RWPE1 (cell line): Measurements from ENCODE around the gene MEIOB.
A peak's percentile ranks its signal among the peaks of the same experiment; 100 is the strongest.

Experiments
- CTCF ChIA-PET: fragments of 350-600 bp; sonication (Branson Sonifier 250); formaldehyde crosslinking; extraction: SDS; loops from one replicate; lab custom pipeline; 2021; lab: Yijun Ruan, JAX
- POLR2A ChIA-PET: fragments of 400-600 bp; formaldehyde crosslinking; extraction: SDS; loops from one replicate; lab custom pipeline; 2020; ENCODE audit warnings: antibody characterized with exemption; ENCODE audit not compliant: low non-redundant PET; lab: Yijun Ruan, JAX
- DNase-seq: peaks from one replicate; pipeline ENCODE4 v3.0.0; 2012; ENCODE audit warnings: low spot score
- H3K27ac ChIP-seq: fragments of 450-650 bp; 2 replicates; pipeline ENCODE4 v1.5.1; 2017
- CTCF ChIP-seq: fragments of 450-650 bp; conservative IDR thresholded peaks from 2 replicates; pipeline ENCODE4 v1.5.1; 2017; ENCODE audit warnings: low read depth, mild to moderate bottlenecking

The MEIOB gene

GRCh38 chr16:1791256-1791942, 80.6 kb downstream of the MEIOB start:
- H3K27ac ChIP-seq = 0 out of 2 replicates have a peak overlapping the region, but pooled peaks have one; percentile 5
- ChIA-PET POLR2A (interaction anchor here (0.9 kb wide), 1 partner anchor 9 kb away, joined by 3 read pairs; the partner anchor contains the start of genes NUBP2 and SPSB3), CTCF (interaction anchor here (0.6 to 0.8 kb wide), 2 partner anchors 789 to 1006 kb away, joined by 3 read pairs; no protein-coding TSS in a partner anchor)
- TF ChIP-seq CTCF = no peak
- DNase-seq = no peak

GRCh38 chr16:1790611-1791255, 81.2 kb downstream of the MEIOB start:
- no peak for DNase-seq
- H3K27ac ChIP-seq = 0 out of 2 replicates have a peak overlapping the region, but pooled peaks have one; percentile 5
- TF ChIP-seq CTCF = no peak
- ChIA-PET POLR2A (no interaction called here), CTCF (interaction anchor here (0.8 kb wide), 1 partner anchor 1006 kb away, joined by 3 read pairs; no protein-coding TSS in a partner anchor)

DNA sequence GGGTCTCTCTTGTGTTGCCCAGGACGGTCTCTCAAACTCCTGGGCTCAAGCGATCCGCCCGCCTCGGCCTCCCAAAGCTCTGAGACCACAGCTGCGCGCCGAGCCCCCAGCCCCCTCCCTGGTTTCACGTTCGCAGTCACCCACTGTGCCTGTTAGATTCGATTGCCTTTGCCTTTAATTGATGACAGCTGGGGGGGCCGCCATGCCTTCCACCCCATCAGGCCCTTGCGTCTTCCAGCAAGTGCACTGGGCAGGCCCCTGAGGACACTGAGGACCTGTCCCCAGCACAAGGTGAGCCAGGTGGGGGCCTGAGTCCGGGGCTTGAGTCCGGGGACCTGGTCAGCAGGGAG, 81.7 kb downstream of the MEIOB start:
- no peak overlapping the region for H3K27ac ChIP-seq
- TF ChIP-seq CTCF = no peak
- DNase-seq = no peak
- ChIA-PET CTCF (no interaction called here), POLR2A (no interaction called here)

DNA sequence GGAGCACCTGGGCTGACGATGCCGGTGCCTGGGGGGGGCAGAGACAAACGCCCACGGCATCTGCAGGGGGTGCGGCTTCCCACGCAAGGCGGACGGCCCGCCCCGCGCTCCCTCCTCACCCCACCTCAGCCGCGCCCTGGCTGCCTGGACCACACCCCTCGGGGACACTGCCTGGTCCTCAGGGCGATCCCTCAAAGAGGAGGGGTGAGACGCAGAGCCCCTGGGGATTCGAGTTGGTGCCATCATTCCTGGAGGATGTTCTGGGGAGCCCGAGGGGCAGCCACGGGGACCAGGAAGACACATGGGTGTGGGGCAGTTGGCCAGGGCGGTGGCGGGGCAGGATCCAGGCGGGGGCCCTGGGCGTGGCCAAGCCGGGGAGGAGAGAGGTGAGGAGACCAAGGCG, 82.3 kb downstream of the MEIOB start:
- no peak for DNase-seq
- ChIA-PET POLR2A (no interaction called here), CTCF (no interaction called here)
- no peak for TF ChIP-seq CTCF
- peak overlapping the region; percentile 60 for H3K27ac ChIP-seq

- POLR2A ChIA-PET = no interaction called here
- TF ChIP-seq CTCF = no peak
- peak overlapping the region; percentile 60 for H3K27ac ChIP-seq
- CTCF ChIA-PET = interaction anchor here (0.7 kb wide), 1 partner anchor 35 kb away, joined by 3 read pairs; no protein-coding TSS in a partner anchor
- no peak for DNase-seq
Observed at GRCh38 chr16:1788708-1789100, 83.3 kb downstream of the MEIOB start.

GRCh38 chr16:1788095-1788707, 83.8 kb downstream of the MEIOB start:
- ChIA-PET POLR2A (no interaction called here), CTCF (no interaction called here)
- peak overlapping the region; percentile 60 for H3K27ac ChIP-seq
- DNase-seq = no peak
- no peak for TF ChIP-seq CTCF
